H4 (cell line): Measurements from ENCODE around the gene CSKMT. TPM values are rescaled to one million over a fixed set of nuclear protein-coding genes. Genes with fewer than 3 reads are reported as not detected.
"Not testable (repeated sequence)": the region's sequence is repeated elsewhere in the genome, so short reads cannot be mapped to it uniquely, and the experiment has no call there.

Experiments used
- DNase-seq: peaks from one replicate; pipeline ENCODE4 v3.0.0-alpha.2; 2015; ENCODE audit warnings: low spot score
- total RNA-seq: library from RNA; depleted of rRNA; stranded (reverse); fragments of >200 nt; shearing (Covaris generic); gene quantifications from 2 replicates; pipeline ENCODE4 v1.2.3, GENCODE V29; 2014

CSKMT gene
- total RNA-seq, 1 experiment from 2014 or later: 7.0 TPM

GRCh38 chr11:62688491-62688890 lies 23.4 kb downstream of the CSKMT start:
- no peak for DNase-seq

- DNase-seq: no peak
Measured at GRCh38 chr11:62689421-62690183, 24.5 kb downstream of the CSKMT start, which contains the start of gene LRRN4CL. LRRN4CL (minus strand) TSS chr11:62689530; CDS start chr11:62688508, 1,022 bp downstream.

- DNase-seq: not testable (repeated sequence)
Measured at GRCh38 chr11:62693624-62694023, 28.5 kb downstream of the CSKMT start.

GRCh38 chr11:62694455-62695167 lies 29.5 kb downstream of the CSKMT start:
- peak; percentile 70 for DNase-seq

- DNase-seq: no peak
Measured at GRCh38 chr11:62702246-62702645, 37.1 kb downstream of the CSKMT start.

GRCh38 chr11:62703921-62704320 lies 38.8 kb downstream of the CSKMT start:
- not testable (repeated sequence) for DNase-seq

- DNase-seq: peak; percentile 28
Measured at GRCh38 chr11:62705413-62705812, 40.3 kb downstream of the CSKMT start.

- peak; percentile 86 for DNase-seq
Measured at GRCh38 chr11:62705880-62706849, 41.1 kb downstream of the CSKMT start.

- DNase-seq: no peak
Measured at GRCh38 chr11:62706850-62707247, 41.7 kb downstream of the CSKMT start.

GRCh38 chr11:62707277-62707861 lies 42.3 kb downstream of the CSKMT start, which contains the start of the genes BSCL2 and GNG3:
BSCL2 (minus strand) TSS chr11:62707424; CDS start chr11:62707195, 229 bp downstream.
GNG3 (plus strand) TSS chr11:62707676; CDS start chr11:62708296, 620 bp downstream.
- no peak for DNase-seq

GRCh38 chr11:62708392-62708791 lies 43.3 kb downstream of the CSKMT start:
- no peak for DNase-seq

GRCh38 chr11:62708793-62709192 lies 43.7 kb downstream of the CSKMT start:
- no peak for DNase-seq

GRCh38 chr11:62709247-62710000 lies 44.3 kb downstream of the CSKMT start:
- peak; percentile 97 for DNase-seq

GRCh38 chr11:62710001-62710345 lies 44.9 kb downstream of the CSKMT start:
- DNase-seq: no peak

- no peak for DNase-seq
Measured at GRCh38 chr11:62712276-62712812, 47.2 kb downstream of the CSKMT start.

GRCh38 chr11:62712861-62713260 lies 47.7 kb downstream of the CSKMT start:
- no peak for DNase-seq

GRCh38 chr11:62713343-62713742 lies 48.2 kb downstream of the CSKMT start:
- DNase-seq: no peak

- no peak for DNase-seq
Measured at GRCh38 chr11:62715150-62716130, 50.3 kb downstream of the CSKMT start.

GRCh38 chr11:62716206-62716605 lies 51.1 kb downstream of the CSKMT start:
- no peak for DNase-seq
